Measurements from ENCODE around the gene RAX. TPM values are rescaled to one million over a fixed set of nuclear protein-coding genes. Genes with fewer than 3 reads are reported as not detected.

The RAX gene
- polyA plus RNA-seq, 1 donor (not counting 4 experiments of a cell fraction or from before 2014, with no cell fraction given), result not detected

- no peak overlapping the region for H3K4me3 ChIP-seq (ENCODE audit: control insufficient read depth in 2 of 3, extremely low read depth in 1 of 3, insufficient read depth in 2 of 3, low read depth in 1 of 3, low read length in 3 of 3)
- H2AFZ ChIP-seq (ENCODE audit: control insufficient read depth, low read length), result no peak overlapping the region
- no peaks in the 10 kb centered on the region for H3K36me3 ChIP-seq (ENCODE audit: control insufficient read depth in 2 of 2, extremely low read depth in 1 of 2, insufficient read depth in 2 of 2, low read length in 2 of 2)
- peaks cover 5% of the 10 kb centered on the region for H4K20me1 ChIP-seq (ENCODE audit: control insufficient read depth, extremely low read depth, insufficient read depth, low read length)
- no peak overlapping the region for H3K27ac ChIP-seq (ENCODE audit: control insufficient read depth, insufficient read depth, low read length)
- H3K4me1 ChIP-seq (ENCODE audit: control insufficient read depth, extremely low read depth, insufficient read depth, low read length), result peaks cover 16% of the 10 kb centered on the region
- dilution Hi-C loops (cut with MboI; ENCODE audit: extremely low pct_ligation_motif_present, low sequenced_read_pairs), result no loop called here
- H3K4me2 ChIP-seq (ENCODE audit: control insufficient read depth, extremely low read depth, insufficient read depth, low read depth, low read length), result no peak overlapping the region
- FAIRE-seq (no peak), DNase-seq (ENCODE audit: low read depth, low spot score) (no peak)
- no peaks in the 10 kb centered on the region for H3K9me3 ChIP-seq (ENCODE audit: control insufficient read depth, low read depth, low read length)
- H3K9ac ChIP-seq (ENCODE audit: control insufficient read depth, extremely low read depth, insufficient read depth, low read length), result no peak overlapping the region
- H3K79me2 ChIP-seq (ENCODE audit: control insufficient read depth, insufficient read depth, low read length), result no peaks in the 10 kb centered on the region
- TF ChIP-seq EZH2 (IDR thresholded peaks at IDR 0.05; ENCODE audit: low read length) (no peak), CTCF (optimal IDR thresholded peaks at IDR 0.05 in 1 of 3, IDR thresholded peaks at IDR 0.05 in 1 of 3, conservative IDR thresholded peaks at IDR 0.05 in 1 of 3; ENCODE audit: extremely low read depth in 1 of 3, insufficient read depth in 2 of 3, low read length in 3 of 3) (no peak)
- peaks cover 89% of the 10 kb centered on the region for H3K27me3 ChIP-seq (ENCODE audit: control insufficient read depth, extremely low read depth, insufficient read depth, low read length)
- peaks cover 2% of the 10 kb centered on the region for H3K9me1 ChIP-seq (ENCODE audit: control insufficient read depth, extremely low read depth, insufficient read depth, low read length)
Observed at GRCh38 chr18:59266459-59266858, 6.8 kb downstream of the RAX start.

GRCh38 chr18:59265974-59266369, 7.3 kb downstream of the RAX start:
- no peak overlapping the region for H3K27ac ChIP-seq (ENCODE audit: control insufficient read depth, insufficient read depth, low read length)
- H3K79me2 ChIP-seq (ENCODE audit: control insufficient read depth, insufficient read depth, low read length), result no peaks in the 10 kb centered on the region
- no peaks in the 10 kb centered on the region for H3K9me3 ChIP-seq (ENCODE audit: control insufficient read depth, low read depth, low read length)
- peaks cover 2% of the 10 kb centered on the region for H3K9me1 ChIP-seq (ENCODE audit: control insufficient read depth, extremely low read depth, insufficient read depth, low read length)
- dilution Hi-C loops (cut with MboI; ENCODE audit: extremely low pct_ligation_motif_present, low sequenced_read_pairs), result no loop called here
- peaks cover 5% of the 10 kb centered on the region for H4K20me1 ChIP-seq (ENCODE audit: control insufficient read depth, extremely low read depth, insufficient read depth, low read length)
- H3K4me1 ChIP-seq (ENCODE audit: control insufficient read depth, extremely low read depth, insufficient read depth, low read length), result peaks cover 16% of the 10 kb centered on the region
- no peak overlapping the region for H3K9ac ChIP-seq (ENCODE audit: control insufficient read depth, extremely low read depth, insufficient read depth, low read length)
- DNase-seq (ENCODE audit: low read depth, low spot score) (no peak), FAIRE-seq (no peak)
- H2AFZ ChIP-seq (ENCODE audit: control insufficient read depth, low read length), result no peak overlapping the region
- H3K4me3 ChIP-seq (ENCODE audit: control insufficient read depth in 2 of 3, extremely low read depth in 1 of 3, insufficient read depth in 2 of 3, low read depth in 1 of 3, low read length in 3 of 3), result no peak overlapping the region
- peaks cover 84% of the 10 kb centered on the region for H3K27me3 ChIP-seq (ENCODE audit: control insufficient read depth, extremely low read depth, insufficient read depth, low read length)
- TF ChIP-seq CTCF (optimal IDR thresholded peaks at IDR 0.05 in 1 of 3, IDR thresholded peaks at IDR 0.05 in 1 of 3, conservative IDR thresholded peaks at IDR 0.05 in 1 of 3; ENCODE audit: extremely low read depth in 1 of 3, insufficient read depth in 2 of 3, low read length in 3 of 3) (no peak), EZH2 (IDR thresholded peaks at IDR 0.05; ENCODE audit: low read length) (peak; percentile 65)
- H3K4me2 ChIP-seq (ENCODE audit: control insufficient read depth, extremely low read depth, insufficient read depth, low read depth, low read length), result no peak overlapping the region
- H3K36me3 ChIP-seq (ENCODE audit: control insufficient read depth in 2 of 2, extremely low read depth in 1 of 2, insufficient read depth in 2 of 2, low read length in 2 of 2), result no peaks in the 10 kb centered on the region

All from keratinocyte (primary cell).